AG10803 (cell line): Measurements from ENCODE around the gene PTPRG.

Experiments used
- DNase-seq: peaks from one replicate; pipeline ENCODE4 v3.0.0; 2010; ENCODE audit warnings: low read depth
- H3K4me3 ChIP-seq: 2 replicates; pipeline ENCODE4 v1.5.1; 2011; ENCODE audit warnings: mild to moderate bottlenecking, low read length, control low read depth
- TF ChIP-seq, protein P1 (sequence below): conservative IDR thresholded peaks from 2 replicates; pipeline ENCODE4 v1.5.1; 2011; ENCODE audit warnings: mild to moderate bottlenecking, low read length, control low read depth, inconsistent platforms

Gene PTPRG

DNA sequence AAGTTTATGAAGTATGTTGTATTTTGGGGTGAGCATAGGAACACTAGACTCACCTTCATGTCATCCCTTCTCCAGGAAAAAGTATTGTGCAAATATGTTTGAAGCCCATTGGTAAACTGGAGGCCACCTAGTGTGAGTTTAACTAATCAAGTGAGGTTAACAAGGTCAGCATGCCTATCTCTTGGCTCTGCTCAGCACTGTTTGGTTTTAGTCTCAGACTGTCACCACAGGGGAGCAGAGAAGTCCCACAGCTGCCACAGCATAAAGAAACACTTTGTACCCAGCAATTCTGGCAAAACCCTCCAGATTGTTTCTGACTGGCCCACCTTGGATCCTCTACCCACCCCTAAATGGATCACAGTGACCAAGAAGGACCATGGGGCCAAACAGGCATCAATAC lies 659.2 kb downstream of the PTPRG start:
- TF ChIP-seq, protein P1, sequence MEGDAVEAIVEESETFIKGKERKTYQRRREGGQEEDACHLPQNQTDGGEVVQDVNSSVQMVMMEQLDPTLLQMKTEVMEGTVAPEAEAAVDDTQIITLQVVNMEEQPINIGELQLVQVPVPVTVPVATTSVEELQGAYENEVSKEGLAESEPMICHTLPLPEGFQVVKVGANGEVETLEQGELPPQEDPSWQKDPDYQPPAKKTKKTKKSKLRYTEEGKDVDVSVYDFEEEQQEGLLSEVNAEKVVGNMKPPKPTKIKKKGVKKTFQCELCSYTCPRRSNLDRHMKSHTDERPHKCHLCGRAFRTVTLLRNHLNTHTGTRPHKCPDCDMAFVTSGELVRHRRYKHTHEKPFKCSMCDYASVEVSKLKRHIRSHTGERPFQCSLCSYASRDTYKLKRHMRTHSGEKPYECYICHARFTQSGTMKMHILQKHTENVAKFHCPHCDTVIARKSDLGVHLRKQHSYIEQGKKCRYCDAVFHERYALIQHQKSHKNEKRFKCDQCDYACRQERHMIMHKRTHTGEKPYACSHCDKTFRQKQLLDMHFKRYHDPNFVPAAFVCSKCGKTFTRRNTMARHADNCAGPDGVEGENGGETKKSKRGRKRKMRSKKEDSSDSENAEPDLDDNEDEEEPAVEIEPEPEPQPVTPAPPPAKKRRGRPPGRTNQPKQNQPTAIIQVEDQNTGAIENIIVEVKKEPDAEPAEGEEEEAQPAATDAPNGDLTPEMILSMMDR = no peak

DNA sequence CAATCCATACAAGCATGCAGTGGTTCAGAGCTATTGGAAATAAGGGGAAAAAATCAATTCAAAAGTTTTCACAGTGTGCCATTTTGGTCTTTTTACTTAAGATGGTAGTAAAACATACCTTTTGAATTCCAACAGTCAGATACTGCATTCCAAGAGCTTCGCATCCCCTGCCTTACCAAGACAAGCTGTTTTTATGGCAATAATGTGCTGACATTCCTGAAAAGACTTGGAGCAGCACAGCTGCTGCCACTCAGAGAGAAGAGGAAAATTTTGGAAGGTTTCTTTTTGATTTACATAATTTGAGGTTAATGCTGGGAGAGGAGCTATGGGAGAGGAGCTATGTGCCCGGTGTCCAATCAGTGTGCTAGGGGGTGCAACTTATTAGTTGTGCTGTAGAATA lies 663.7 kb downstream of the PTPRG start:
- TF ChIP-seq, protein P1 = no peak

More for the DNA sequence above, 659.2 kb downstream of the PTPRG start:
- DNase-seq = no peak
- H3K4me3 ChIP-seq = no peak overlapping the region

DNA sequence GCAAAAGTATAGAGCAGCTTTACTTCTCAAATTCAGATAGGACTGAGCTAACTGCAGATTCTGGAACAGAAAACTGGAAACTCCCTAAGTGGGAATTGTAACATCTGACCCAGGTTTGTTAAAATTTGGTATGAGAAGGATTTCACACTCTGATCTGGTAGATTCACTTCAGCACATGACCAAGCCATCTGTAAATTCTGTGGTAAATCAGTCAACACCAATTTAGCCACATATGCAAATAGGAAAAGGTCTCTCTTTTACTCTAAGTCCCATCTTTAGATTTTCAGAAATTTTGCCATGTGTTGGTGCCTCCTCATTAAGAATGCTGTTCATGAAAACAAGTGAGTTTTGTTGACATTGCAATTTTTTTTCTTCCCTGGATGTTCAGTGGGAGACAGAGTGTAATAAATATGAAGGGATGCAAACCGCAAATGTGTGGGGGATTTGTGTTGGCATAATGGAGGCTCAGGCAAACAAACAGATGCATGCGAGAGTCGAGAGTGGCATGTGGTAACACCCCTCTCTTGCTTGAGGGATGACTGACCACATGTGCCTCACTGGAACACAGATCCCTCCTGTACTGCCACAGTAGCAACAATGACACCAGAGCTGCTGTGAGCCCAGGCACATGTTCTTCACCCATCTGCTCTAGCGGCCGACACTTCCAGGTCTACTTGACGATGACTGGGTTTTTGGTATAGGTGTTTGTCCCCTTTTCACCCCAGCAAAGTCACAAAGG lies 665.4 kb downstream of the PTPRG start:
- TF ChIP-seq, protein P1 = no peak
- no peak overlapping the region for H3K4me3 ChIP-seq
- DNase-seq = no peak

More for the DNA sequence above, 663.7 kb downstream of the PTPRG start:
- H3K4me3 ChIP-seq = no peak overlapping the region
- DNase-seq = no peak

DNA sequence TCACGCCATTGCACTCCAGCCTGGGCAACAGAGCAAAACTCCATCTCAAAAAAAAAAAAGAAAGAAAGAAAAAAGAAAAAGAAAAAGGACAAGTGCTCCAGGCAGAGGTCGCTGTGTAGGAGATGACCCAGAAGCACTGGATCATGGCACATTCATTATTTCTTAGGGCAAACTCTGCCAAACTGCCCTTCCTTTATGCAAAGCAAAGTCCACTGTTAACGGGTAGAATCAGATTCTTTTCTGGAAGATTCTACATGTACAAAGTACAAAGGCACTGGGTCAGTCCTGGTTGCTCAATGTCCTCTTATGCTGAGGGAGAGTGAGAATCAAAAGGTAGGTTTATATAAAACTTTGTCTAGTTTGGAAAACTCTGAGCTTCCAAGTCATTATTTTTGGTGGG lies 667.1 kb downstream of the PTPRG start:
- DNase-seq = no peak
- TF ChIP-seq, protein P1 = no peak
- no peak overlapping the region for H3K4me3 ChIP-seq

DNA sequence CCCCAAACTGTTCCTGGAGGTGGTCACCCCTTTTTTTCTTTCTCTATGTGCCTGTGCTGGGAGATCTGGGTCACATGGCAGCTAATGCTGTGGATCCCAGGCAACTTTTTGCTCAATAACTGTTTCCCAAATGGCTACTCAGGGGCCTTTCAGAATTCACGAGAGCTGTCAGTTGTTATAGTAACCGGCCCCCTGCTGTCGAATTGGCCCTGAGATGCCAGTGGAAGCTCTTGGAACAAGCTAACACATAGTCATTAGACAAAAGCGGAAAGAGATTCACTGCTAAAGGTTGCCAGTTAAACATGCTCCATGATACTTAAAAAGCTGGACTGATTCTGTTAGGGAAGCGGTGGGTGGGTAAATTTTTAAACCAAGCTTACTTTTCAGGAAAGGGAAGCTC lies 667.8 kb downstream of the PTPRG start:
- H3K4me3 ChIP-seq = no peak overlapping the region
- TF ChIP-seq, protein P1 = no peak
- DNase-seq = no peak

DNA sequence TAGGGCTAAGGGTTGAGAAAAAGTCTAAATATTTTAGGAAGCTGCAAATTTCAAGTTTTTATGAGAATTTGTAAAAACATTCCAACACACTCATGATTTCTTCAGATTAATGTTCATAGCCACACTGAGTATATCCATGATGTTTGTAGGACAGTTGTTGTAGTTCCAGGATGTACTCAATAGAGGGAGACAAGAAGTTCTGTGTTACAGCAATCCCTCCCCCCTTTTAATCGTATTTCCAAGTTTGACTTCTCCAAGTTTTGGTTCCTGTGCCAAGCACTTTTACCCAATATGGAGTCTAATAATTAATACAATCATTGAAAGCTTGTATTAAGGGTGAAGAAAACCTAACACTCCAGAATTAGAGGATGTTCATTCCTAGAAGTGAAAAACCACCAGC lies 668.5 kb downstream of the PTPRG start:
- no peak overlapping the region for H3K4me3 ChIP-seq
- TF ChIP-seq, protein P1 = peak; percentile 31
- no peak for DNase-seq

DNA sequence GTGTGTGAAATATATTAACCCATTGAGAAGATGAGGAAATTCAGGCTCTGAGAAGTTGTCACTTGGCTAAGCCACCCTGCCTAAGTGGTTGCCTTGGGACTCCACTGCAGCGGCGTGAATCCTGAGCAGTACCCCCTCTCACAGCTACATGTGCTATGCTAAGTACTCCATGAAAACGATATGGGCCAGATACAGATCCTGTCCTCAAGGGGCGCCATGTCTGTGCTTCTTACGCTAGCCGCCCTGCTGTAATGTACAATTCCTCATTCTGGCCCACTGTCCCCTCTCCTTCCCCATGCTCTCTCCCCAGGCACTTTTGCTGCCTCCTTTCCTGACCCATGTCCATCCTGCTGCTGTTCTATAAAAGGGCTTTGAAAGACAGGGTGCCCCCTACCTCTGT lies 671.7 kb downstream of the PTPRG start:
- no peak for DNase-seq

More for the DNA sequence above, 671.7 kb downstream of the PTPRG start:
- TF ChIP-seq, protein P1 = no peak
- H3K4me3 ChIP-seq = no peak overlapping the region
